BE2C (cell line): ENCODE results near the gene TXNDC2.

Experiments used
- DNase-seq: peaks from one replicate; pipeline ENCODE4 v3.0.0-alpha.2; 2020
- H3K27me3 ChIP-seq: fragments of 250-450 bp; sonication (Bioruptor Pico); 2 replicates; pipeline ENCODE4 v1.5.1; 2020; ENCODE audit warnings: mild to moderate bottlenecking
- H3K36me3 ChIP-seq: fragments of 250-450 bp; sonication (Bioruptor Pico); 2 replicates; pipeline ENCODE4 v1.5.1; 2020; ENCODE audit warnings: mild to moderate bottlenecking
- H3K4me1 ChIP-seq: fragments of 250-450 bp; sonication (Bioruptor Pico); 2 replicates; pipeline ENCODE4 v1.5.1; 2020
- H3K4me3 ChIP-seq: 2 replicates; pipeline ENCODE4 v1.5.1; 2011; ENCODE audit warnings: low read depth, low read length
- H3K9me3 ChIP-seq: fragments of 250-450 bp; sonication (Bioruptor Pico); 2 replicates; pipeline ENCODE4 v1.5.1; 2020
- CTCF ChIP-seq: IDR thresholded peaks from 2 replicates; pipeline ENCODE4 v1.5.1; 2012; ENCODE audit warnings: mild to moderate bottlenecking, low read depth, low read length

TXNDC2 gene

GRCh38 chr18:9922592-9923311 lies 37.0 kb downstream of the TXNDC2 start:
- TF ChIP-seq CTCF = no peak
- no peaks in the 10 kb centered on the region for H3K36me3 ChIP-seq
- H3K9me3 ChIP-seq = no peaks in the 10 kb centered on the region
- no peak overlapping the region for H3K4me3 ChIP-seq
- H3K27me3 ChIP-seq = no peaks in the 10 kb centered on the region
- no peaks in the 10 kb centered on the region; the same call in 1 of the 2 replicates for H3K4me1 ChIP-seq
- no peak for DNase-seq

GRCh38 chr18:9924371-9924943 lies 38.7 kb downstream of the TXNDC2 start:
- H3K4me3 ChIP-seq = no peak overlapping the region
- H3K36me3 ChIP-seq = no peaks in the 10 kb centered on the region
- no peak for TF ChIP-seq CTCF
- H3K9me3 ChIP-seq = no peaks in the 10 kb centered on the region
- H3K4me1 ChIP-seq = no peaks in the 10 kb centered on the region; the same call in 1 of the 2 replicates
- H3K27me3 ChIP-seq = no peaks in the 10 kb centered on the region
- DNase-seq = no peak

GRCh38 chr18:9925369-9925768 lies 39.6 kb downstream of the TXNDC2 start:
- DNase-seq = no peak
- Histone ChIP-seq H3K4me3 (no peak overlapping the region), H3K36me3 (no peaks in the 10 kb centered on the region), H3K9me3 (no peaks in the 10 kb centered on the region), H3K27me3 (no peaks in the 10 kb centered on the region), H3K4me1 (no peaks in the 10 kb centered on the region)
- TF ChIP-seq CTCF = no peak

GRCh38 chr18:9925795-9926194 lies 40.0 kb downstream of the TXNDC2 start:
- Histone ChIP-seq H3K9me3 (no peaks in the 10 kb centered on the region), H3K4me1 (no peaks in the 10 kb centered on the region), H3K4me3 (no peak overlapping the region), H3K27me3 (no peaks in the 10 kb centered on the region), H3K36me3 (no peaks in the 10 kb centered on the region)
- no peak for TF ChIP-seq CTCF
- DNase-seq = no peak

- no peaks in the 10 kb centered on the region for H3K9me3 ChIP-seq
- H3K27me3 ChIP-seq = no peaks in the 10 kb centered on the region
- no peak overlapping the region for H3K4me3 ChIP-seq
- DNase-seq = no peak
- TF ChIP-seq CTCF = no peak
- no peaks in the 10 kb centered on the region for H3K36me3 ChIP-seq
- H3K4me1 ChIP-seq = no peaks in the 10 kb centered on the region
Observed at GRCh38 chr18:9926223-9926894, 40.6 kb downstream of the TXNDC2 start.

GRCh38 chr18:9926977-9927376 lies 41.2 kb downstream of the TXNDC2 start:
- TF ChIP-seq CTCF = no peak
- Histone ChIP-seq H3K4me1 (no peaks in the 10 kb centered on the region), H3K36me3 (no peaks in the 10 kb centered on the region), H3K4me3 (no peak overlapping the region), H3K27me3 (no peaks in the 10 kb centered on the region), H3K9me3 (no peaks in the 10 kb centered on the region)
- DNase-seq = no peak
